HEK293 (cell line): ENCODE data around the gene TP53I3.

Source experiments
- GLI4 ChIP-seq: fragments of 450-650 bp; formaldehyde crosslinking; IDR thresholded peaks from 2 replicates; pipeline ENCODE4 v1.5.1; 2016; ENCODE audit warnings: missing biosample characterization, missing genetic modification characterization
- HOXD13 ChIP-seq: sonication (generic); formaldehyde crosslinking; IDR thresholded peaks from 2 replicates; pipeline ENCODE4 v1.8.0; 2022; ENCODE audit warnings: missing genetic modification reagents, borderline replicate concordance
- KLF1 ChIP-seq: fragments of 450-650 bp; formaldehyde crosslinking; IDR thresholded peaks from 2 replicates; pipeline ENCODE4 v1.5.1; 2016; ENCODE audit warnings: missing biosample characterization, missing genetic modification characterization
- KLF7 ChIP-seq: fragments of 450-650 bp; formaldehyde crosslinking; IDR thresholded peaks from 2 replicates; pipeline ENCODE4 v1.5.1; 2016; ENCODE audit warnings: missing biosample characterization, missing genetic modification characterization, borderline replicate concordance
- SCRT1 ChIP-seq: fragments of 450-650 bp; formaldehyde crosslinking; IDR thresholded peaks from 2 replicates; pipeline ENCODE4 v1.5.1; 2016; ENCODE audit warnings: missing biosample characterization, missing genetic modification characterization, borderline replicate concordance
- SCRT2 ChIP-seq: fragments of 450-650 bp; formaldehyde crosslinking; IDR thresholded peaks from 2 replicates; pipeline ENCODE4 v1.5.1; 2016; ENCODE audit warnings: missing biosample characterization, missing genetic modification characterization
- SETDB1 ChIP-seq: IDR thresholded peaks from one replicate; pipeline ENCODE4 v1.6.1; 2017; ENCODE audit warnings: mild to moderate bottlenecking, low read length, moderate library complexity, mixed read lengths; ENCODE audit not compliant: insufficient read length
- SP3 ChIP-seq: fragments of 450-650 bp; formaldehyde crosslinking; IDR thresholded peaks from 2 replicates; pipeline ENCODE4 v1.5.1; 2016; ENCODE audit warnings: missing biosample characterization, missing genetic modification characterization
- YY2 ChIP-seq: fragments of 450-650 bp; formaldehyde crosslinking; IDR thresholded peaks from 2 replicates; pipeline ENCODE4 v1.5.1; 2016; ENCODE audit warnings: missing biosample characterization, missing genetic modification characterization
- ZBTB21 ChIP-seq: fragments of 450-650 bp; formaldehyde crosslinking; IDR thresholded peaks from 2 replicates; pipeline ENCODE4 v1.5.1; 2017; ENCODE audit warnings: missing biosample characterization, missing genetic modification characterization
- ZNF10 ChIP-seq: fragments of 450-650 bp; formaldehyde crosslinking; IDR thresholded peaks from 2 replicates; pipeline ENCODE4 v1.5.1; 2017; ENCODE audit warnings: missing biosample characterization, missing genetic modification characterization
- ZNF184 ChIP-seq: fragments of 450-650 bp; IDR thresholded peaks from 2 replicates; pipeline ENCODE4 v1.5.1; 2018; ENCODE audit warnings: missing biosample characterization, mild to moderate bottlenecking, missing genetic modification characterization
- ZNF239 ChIP-seq: fragments of 450-650 bp; formaldehyde crosslinking; IDR thresholded peaks from 2 replicates; pipeline ENCODE4 v1.5.1; 2016; ENCODE audit warnings: missing biosample characterization, missing genetic modification characterization
- ZNF274 ChIP-seq, 2 experiments: fragments of 200-500 bp in 1 of 2; fragments of 450-650 bp in 1 of 2; sonication (Bioruptor generic) in 1 of 2; formaldehyde crosslinking in 1 of 2; IDR thresholded peaks; 2 replicates each; pipeline versions ENCODE4 v1.5.1 to v1.6.1; 2014 to 2016; ENCODE audit warnings: borderline replicate concordance in 1 of 2, inconsistent platforms in 1 of 2, low read length in 1 of 2, missing biosample characterization in 1 of 2, missing genetic modification characterization in 1 of 2
- ZNF302 ChIP-seq: fragments of 450-650 bp; formaldehyde crosslinking; IDR thresholded peaks from 2 replicates; pipeline ENCODE4 v1.5.1; 2016; ENCODE audit warnings: missing biosample characterization, missing genetic modification characterization, low read depth
- ZNF350 ChIP-seq: fragments of 450-650 bp; formaldehyde crosslinking; IDR thresholded peaks from 2 replicates; pipeline ENCODE4 v1.5.0; 2017; ENCODE audit warnings: missing biosample characterization, mild to moderate bottlenecking, missing genetic modification characterization
- ZNF423 ChIP-seq: fragments of 450-650 bp; formaldehyde crosslinking; IDR thresholded peaks from 2 replicates; pipeline ENCODE4 v1.5.1; 2016; ENCODE audit warnings: missing biosample characterization, missing genetic modification characterization
- ZNF473 ChIP-seq: fragments of 450-650 bp; formaldehyde crosslinking; IDR thresholded peaks from 2 replicates; pipeline ENCODE4 v1.5.1; 2017; ENCODE audit warnings: missing biosample characterization, missing genetic modification characterization
- ZNF530 ChIP-seq: fragments of 450-650 bp; formaldehyde crosslinking; IDR thresholded peaks from 2 replicates; pipeline ENCODE4 v1.5.1; 2016; ENCODE audit warnings: low read depth, missing biosample characterization, missing genetic modification characterization
- ZNF571 ChIP-seq: fragments of 450-650 bp; formaldehyde crosslinking; IDR thresholded peaks from 2 replicates; pipeline ENCODE4 v1.5.0; 2017; ENCODE audit warnings: missing biosample characterization, missing genetic modification characterization
- ZNF626 ChIP-seq: fragments of 450-650 bp; sonication (Bioruptor Pico); formaldehyde crosslinking; IDR thresholded peaks from 2 replicates; pipeline ENCODE4 v1.5.1; 2018; ENCODE audit warnings: missing biosample characterization, missing genetic modification characterization, inconsistent platforms
- ZNF677 ChIP-seq: fragments of 450-650 bp; IDR thresholded peaks from 2 replicates; pipeline ENCODE4 v1.5.0; 2018; ENCODE audit warnings: missing biosample characterization, mild to moderate bottlenecking, missing genetic modification characterization, moderate library complexity
- ZNF791 ChIP-seq: fragments of 450-650 bp; formaldehyde crosslinking; IDR thresholded peaks from 2 replicates; pipeline ENCODE4 v1.5.1; 2016; ENCODE audit warnings: missing biosample characterization, missing genetic modification characterization
- ZSCAN16 ChIP-seq: fragments of 450-650 bp; formaldehyde crosslinking; IDR thresholded peaks from 2 replicates; pipeline ENCODE4 v1.5.1; 2016; ENCODE audit warnings: missing biosample characterization, missing genetic modification characterization
- ZSCAN23 ChIP-seq: fragments of 450-650 bp; formaldehyde crosslinking; IDR thresholded peaks from 2 replicates; pipeline ENCODE4 v1.5.1; 2016; ENCODE audit warnings: missing biosample characterization, missing genetic modification characterization
- TF ChIP-seq, protein P1 (sequence below): fragments of 450-650 bp; formaldehyde crosslinking; IDR thresholded peaks from 2 replicates; pipeline ENCODE4 v1.5.1; 2016; ENCODE audit warnings: missing biosample characterization, missing genetic modification characterization
- TF ChIP-seq, protein P2 (sequence below): IDR thresholded peaks from 2 replicates; pipeline ENCODE4 v1.6.1; 2011; ENCODE audit warnings: mild to moderate bottlenecking, low read depth, low read length, borderline replicate concordance
- TF ChIP-seq, protein P3 (sequence below): fragments of 450-650 bp; formaldehyde crosslinking; IDR thresholded peaks from 2 replicates; pipeline ENCODE4 v1.5.1; 2017; ENCODE audit warnings: missing biosample characterization, missing genetic modification characterization
- TF ChIP-seq, protein P4 (sequence below): fragments of 450-650 bp; formaldehyde crosslinking; IDR thresholded peaks from 2 replicates; pipeline ENCODE4 v1.5.1; 2017; ENCODE audit warnings: missing biosample characterization, missing genetic modification characterization
- TF ChIP-seq, protein P5 (sequence below): fragments of 450-650 bp; formaldehyde crosslinking; IDR thresholded peaks from 2 replicates; pipeline ENCODE4 v1.5.1; 2016; ENCODE audit warnings: missing biosample characterization, missing genetic modification characterization
- TF ChIP-seq, protein P6 (sequence below): fragments of 450-650 bp; formaldehyde crosslinking; IDR thresholded peaks from 2 replicates; pipeline ENCODE4 v1.5.1; 2017; ENCODE audit warnings: missing biosample characterization, missing genetic modification characterization

Gene TP53I3

DNA sequence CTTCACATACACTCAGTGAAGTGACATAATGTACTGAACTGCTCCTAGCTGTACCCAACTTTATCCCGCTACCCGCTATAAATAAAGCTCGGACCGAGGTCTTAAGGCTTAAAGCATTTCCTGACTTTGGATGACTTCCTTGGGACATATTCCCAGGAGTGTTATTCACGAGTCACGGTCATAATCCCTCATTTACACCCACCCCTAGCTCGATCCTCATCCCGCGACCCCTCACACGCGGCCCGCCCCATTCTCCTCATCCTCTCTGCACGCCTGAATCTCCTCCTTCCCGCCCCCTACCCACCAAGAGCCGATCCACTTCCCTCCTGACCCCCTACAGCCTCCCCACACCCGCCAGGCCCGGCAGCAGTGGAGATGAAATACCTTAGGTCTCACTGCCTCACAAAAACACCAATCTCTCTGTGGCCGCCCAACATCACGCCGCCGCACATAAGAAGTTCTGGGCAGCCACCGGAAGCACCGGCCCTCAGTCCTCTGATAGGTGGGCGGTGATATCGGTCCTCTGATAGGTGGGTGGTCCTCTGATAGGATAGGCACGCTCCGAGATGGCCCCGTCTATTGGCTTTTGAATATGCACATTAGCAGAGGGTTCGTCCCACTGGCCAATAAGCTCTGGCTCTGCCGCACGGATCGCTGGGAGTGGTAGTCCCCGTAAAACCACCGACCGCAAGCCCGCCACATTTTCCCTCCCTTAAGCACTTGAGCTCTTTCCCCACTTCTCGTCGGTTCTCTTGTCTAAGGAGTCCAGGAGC, 37.5 kb downstream of the TP53I3 start, which contains the start of gene WDCP (continued):
- no peak for TF ChIP-seq SCRT2 (tag by site-specific recombination)
- TF ChIP-seq, protein P1, sequence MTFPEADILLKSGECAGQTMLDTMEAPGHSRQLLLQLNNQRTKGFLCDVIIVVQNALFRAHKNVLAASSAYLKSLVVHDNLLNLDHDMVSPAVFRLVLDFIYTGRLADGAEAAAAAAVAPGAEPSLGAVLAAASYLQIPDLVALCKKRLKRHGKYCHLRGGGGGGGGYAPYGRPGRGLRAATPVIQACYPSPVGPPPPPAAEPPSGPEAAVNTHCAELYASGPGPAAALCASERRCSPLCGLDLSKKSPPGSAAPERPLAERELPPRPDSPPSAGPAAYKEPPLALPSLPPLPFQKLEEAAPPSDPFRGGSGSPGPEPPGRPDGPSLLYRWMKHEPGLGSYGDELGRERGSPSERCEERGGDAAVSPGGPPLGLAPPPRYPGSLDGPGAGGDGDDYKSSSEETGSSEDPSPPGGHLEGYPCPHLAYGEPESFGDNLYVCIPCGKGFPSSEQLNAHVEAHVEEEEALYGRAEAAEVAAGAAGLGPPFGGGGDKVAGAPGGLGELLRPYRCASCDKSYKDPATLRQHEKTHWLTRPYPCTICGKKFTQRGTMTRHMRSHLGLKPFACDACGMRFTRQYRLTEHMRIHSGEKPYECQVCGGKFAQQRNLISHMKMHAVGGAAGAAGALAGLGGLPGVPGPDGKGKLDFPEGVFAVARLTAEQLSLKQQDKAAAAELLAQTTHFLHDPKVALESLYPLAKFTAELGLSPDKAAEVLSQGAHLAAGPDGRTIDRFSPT, result no peak
- no peak for TF ChIP-seq ZNF239
- TF ChIP-seq ZSCAN16 (tag by site-specific recombination), result no peak
- peak; percentile 20; the same call in 1 of the 2 replicates for TF ChIP-seq KLF7 (tag by site-specific recombination)
- TF ChIP-seq ZNF571 (tag by site-specific recombination), result no peak
- TF ChIP-seq, protein P2, sequence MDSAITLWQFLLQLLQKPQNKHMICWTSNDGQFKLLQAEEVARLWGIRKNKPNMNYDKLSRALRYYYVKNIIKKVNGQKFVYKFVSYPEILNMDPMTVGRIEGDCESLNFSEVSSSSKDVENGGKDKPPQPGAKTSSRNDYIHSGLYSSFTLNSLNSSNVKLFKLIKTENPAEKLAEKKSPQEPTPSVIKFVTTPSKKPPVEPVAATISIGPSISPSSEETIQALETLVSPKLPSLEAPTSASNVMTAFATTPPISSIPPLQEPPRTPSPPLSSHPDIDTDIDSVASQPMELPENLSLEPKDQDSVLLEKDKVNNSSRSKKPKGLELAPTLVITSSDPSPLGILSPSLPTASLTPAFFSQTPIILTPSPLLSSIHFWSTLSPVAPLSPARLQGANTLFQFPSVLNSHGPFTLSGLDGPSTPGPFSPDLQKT, result peak; percentile 51; the same call in 1 of the 2 replicates
- TF ChIP-seq, protein P3, sequence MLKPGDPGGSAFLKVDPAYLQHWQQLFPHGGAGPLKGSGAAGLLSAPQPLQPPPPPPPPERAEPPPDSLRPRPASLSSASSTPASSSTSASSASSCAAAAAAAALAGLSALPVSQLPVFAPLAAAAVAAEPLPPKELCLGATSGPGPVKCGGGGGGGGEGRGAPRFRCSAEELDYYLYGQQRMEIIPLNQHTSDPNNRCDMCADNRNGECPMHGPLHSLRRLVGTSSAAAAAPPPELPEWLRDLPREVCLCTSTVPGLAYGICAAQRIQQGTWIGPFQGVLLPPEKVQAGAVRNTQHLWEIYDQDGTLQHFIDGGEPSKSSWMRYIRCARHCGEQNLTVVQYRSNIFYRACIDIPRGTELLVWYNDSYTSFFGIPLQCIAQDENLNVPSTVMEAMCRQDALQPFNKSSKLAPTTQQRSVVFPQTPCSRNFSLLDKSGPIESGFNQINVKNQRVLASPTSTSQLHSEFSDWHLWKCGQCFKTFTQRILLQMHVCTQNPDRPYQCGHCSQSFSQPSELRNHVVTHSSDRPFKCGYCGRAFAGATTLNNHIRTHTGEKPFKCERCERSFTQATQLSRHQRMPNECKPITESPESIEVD (tag by site-specific recombination), result no peak
- TF ChIP-seq YY2 (tag by site-specific recombination), result no peak
- TF ChIP-seq SP3 (tag by site-specific recombination), result peak; percentile 87
- TF ChIP-seq, protein P4, sequence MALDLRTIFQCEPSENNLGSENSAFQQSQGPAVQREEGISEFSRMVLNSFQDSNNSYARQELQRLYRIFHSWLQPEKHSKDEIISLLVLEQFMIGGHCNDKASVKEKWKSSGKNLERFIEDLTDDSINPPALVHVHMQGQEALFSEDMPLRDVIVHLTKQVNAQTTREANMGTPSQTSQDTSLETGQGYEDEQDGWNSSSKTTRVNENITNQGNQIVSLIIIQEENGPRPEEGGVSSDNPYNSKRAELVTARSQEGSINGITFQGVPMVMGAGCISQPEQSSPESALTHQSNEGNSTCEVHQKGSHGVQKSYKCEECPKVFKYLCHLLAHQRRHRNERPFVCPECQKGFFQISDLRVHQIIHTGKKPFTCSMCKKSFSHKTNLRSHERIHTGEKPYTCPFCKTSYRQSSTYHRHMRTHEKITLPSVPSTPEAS, result no peak
- TF ChIP-seq SCRT1 (tag by site-specific recombination), result no peak
- no peak for TF ChIP-seq ZNF423 (tag by site-specific recombination)
- no peak for TF ChIP-seq ZNF184 (tag by site-specific recombination)
- TF ChIP-seq, protein P5, sequence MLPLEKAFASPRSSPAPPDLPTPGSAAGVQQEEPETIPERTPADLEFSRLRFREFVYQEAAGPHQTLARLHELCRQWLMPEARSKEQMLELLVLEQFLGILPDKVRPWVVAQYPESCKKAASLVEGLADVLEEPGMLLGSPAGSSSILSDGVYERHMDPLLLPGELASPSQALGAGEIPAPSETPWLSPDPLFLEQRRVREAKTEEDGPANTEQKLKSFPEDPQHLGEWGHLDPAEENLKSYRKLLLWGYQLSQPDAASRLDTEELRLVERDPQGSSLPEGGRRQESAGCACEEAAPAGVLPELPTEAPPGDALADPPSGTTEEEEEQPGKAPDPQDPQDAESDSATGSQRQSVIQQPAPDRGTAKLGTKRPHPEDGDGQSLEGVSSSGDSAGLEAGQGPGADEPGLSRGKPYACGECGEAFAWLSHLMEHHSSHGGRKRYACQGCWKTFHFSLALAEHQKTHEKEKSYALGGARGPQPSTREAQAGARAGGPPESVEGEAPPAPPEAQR (tag by site-specific recombination), result no peak
- no peak for TF ChIP-seq ZNF350 (tag by site-specific recombination)
- no peak for TF ChIP-seq SETDB1
- TF ChIP-seq ZBTB21 (tag by site-specific recombination), result no peak
- no peak for TF ChIP-seq KLF1 (tag by site-specific recombination)
- no peak for TF ChIP-seq ZNF677
- TF ChIP-seq ZSCAN23 (tag by site-specific recombination), result no peak
- no peak for TF ChIP-seq ZNF302 (tag by site-specific recombination)
- TF ChIP-seq ZNF626 (tag by site-specific recombination), result no peak
- TF ChIP-seq GLI4 (tag by site-specific recombination), result no peak
- TF ChIP-seq, protein P6, sequence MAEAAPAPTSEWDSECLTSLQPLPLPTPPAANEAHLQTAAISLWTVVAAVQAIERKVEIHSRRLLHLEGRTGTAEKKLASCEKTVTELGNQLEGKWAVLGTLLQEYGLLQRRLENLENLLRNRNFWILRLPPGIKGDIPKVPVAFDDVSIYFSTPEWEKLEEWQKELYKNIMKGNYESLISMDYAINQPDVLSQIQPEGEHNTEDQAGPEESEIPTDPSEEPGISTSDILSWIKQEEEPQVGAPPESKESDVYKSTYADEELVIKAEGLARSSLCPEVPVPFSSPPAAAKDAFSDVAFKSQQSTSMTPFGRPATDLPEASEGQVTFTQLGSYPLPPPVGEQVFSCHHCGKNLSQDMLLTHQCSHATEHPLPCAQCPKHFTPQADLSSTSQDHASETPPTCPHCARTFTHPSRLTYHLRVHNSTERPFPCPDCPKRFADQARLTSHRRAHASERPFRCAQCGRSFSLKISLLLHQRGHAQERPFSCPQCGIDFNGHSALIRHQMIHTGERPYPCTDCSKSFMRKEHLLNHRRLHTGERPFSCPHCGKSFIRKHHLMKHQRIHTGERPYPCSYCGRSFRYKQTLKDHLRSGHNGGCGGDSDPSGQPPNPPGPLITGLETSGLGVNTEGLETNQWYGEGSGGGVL (tag by site-specific recombination), result peak; percentile 42; the same call in 1 of the 2 replicates
- TF ChIP-seq HOXD13 (CRISPR knock-in tag), result no peak
- TF ChIP-seq ZNF10 (tag by site-specific recombination), result no peak
- no peak for TF ChIP-seq ZNF274 (IDR thresholded peaks at IDR 0.05; ENCODE audit: low read length)
- no peak for TF ChIP-seq ZNF274 (tag by site-specific recombination; IDR thresholded peaks at IDR 0.05; ENCODE audit: borderline replicate concordance)
- no peak for TF ChIP-seq ZNF530 (tag by site-specific recombination)
- no peak for TF ChIP-seq ZNF473 (tag by site-specific recombination)
- TF ChIP-seq ZNF791, result no peak
